Measurements from ENCODE around the gene TNS3. TPM values are rescaled to one million over a fixed set of nuclear protein-coding genes. Genes with fewer than 3 reads are reported as not detected.
"Not testable (repeated sequence)": the region's sequence is repeated elsewhere in the genome, so short reads cannot be mapped to it uniquely, and the experiment has no call there.

Gene TNS3
- total RNA-seq, result 7.3 and 11.8 TPM in 2 replicates

GRCh38 chr7:47581804-47582763, at the start of gene TNS3:
Gene TNS3, minus strand, starts transcription at chr7:47582111. Its CDS starts 142,475 bp downstream, at chr7:47439636.
- DNase-seq (ENCODE audit: low read depth in 2 of 2), result peak in 1 of 2 donors; percentile 52

GRCh38 chr7:47631711-47632110, 49.8 kb upstream of the TNS3 start:
- no peak for DNase-seq (ENCODE audit: low read depth in 2 of 2)

GRCh38 chr7:47627580-47628283, 45.8 kb upstream of the TNS3 start:
- DNase-seq (ENCODE audit: low read depth in 2 of 2), result no peak

GRCh38 chr7:47625861-47626715, 44.2 kb upstream of the TNS3 start:
- DNase-seq (ENCODE audit: low read depth in 2 of 2), result no peak

- DNase-seq (ENCODE audit: low read depth in 2 of 2), result no peak
These were observed 42.8 kb upstream of the TNS3 start for GRCh38 chr7:47624689-47625088.

- DNase-seq (ENCODE audit: low read depth in 2 of 2), result no peak
These were observed 41.2 kb upstream of the TNS3 start for GRCh38 chr7:47622946-47623640.

GRCh38 chr7:47622586-47622945, 40.7 kb upstream of the TNS3 start:
- no peak for DNase-seq (ENCODE audit: low read depth in 2 of 2)

GRCh38 chr7:47621979-47622561, 40.2 kb upstream of the TNS3 start:
- no peak for DNase-seq (ENCODE audit: low read depth in 2 of 2)

GRCh38 chr7:47621347-47621746, 39.4 kb upstream of the TNS3 start:
- no peak for DNase-seq (ENCODE audit: low read depth in 2 of 2)

- no peak for DNase-seq (ENCODE audit: low read depth in 2 of 2)
These were observed 37.9 kb upstream of the TNS3 start for GRCh38 chr7:47619806-47620205.

GRCh38 chr7:47617131-47617530, 35.2 kb upstream of the TNS3 start:
- no peak for DNase-seq (ENCODE audit: low read depth in 2 of 2)

GRCh38 chr7:47614450-47614849, 32.5 kb upstream of the TNS3 start:
- DNase-seq (ENCODE audit: low read depth in 2 of 2), result no peak

GRCh38 chr7:47611045-47611511, 29.2 kb upstream of the TNS3 start:
- peak; percentile 57 to 62 for DNase-seq (ENCODE audit: low read depth in 2 of 2)

- peak in 1 of 2 donors; percentile 37 for DNase-seq (ENCODE audit: low read depth in 2 of 2)
These were observed 28.7 kb upstream of the TNS3 start for GRCh38 chr7:47610506-47611044.

GRCh38 chr7:47609803-47610452, 28.0 kb upstream of the TNS3 start:
- DNase-seq (ENCODE audit: low read depth in 2 of 2), result no peak

GRCh38 chr7:47606593-47607046, 24.7 kb upstream of the TNS3 start:
- DNase-seq (ENCODE audit: low read depth in 2 of 2), result not testable (repeated sequence)

- no peak for DNase-seq (ENCODE audit: low read depth in 2 of 2)
These were observed 24.1 kb upstream of the TNS3 start for GRCh38 chr7:47605816-47606575.

- peak in 1 of 2 donors; percentile 21 for DNase-seq (ENCODE audit: low read depth in 2 of 2)
These were observed 22.6 kb upstream of the TNS3 start for GRCh38 chr7:47604496-47604890.
